ENCODE results near the gene ATP10A.

The ATP10A gene

DNA sequence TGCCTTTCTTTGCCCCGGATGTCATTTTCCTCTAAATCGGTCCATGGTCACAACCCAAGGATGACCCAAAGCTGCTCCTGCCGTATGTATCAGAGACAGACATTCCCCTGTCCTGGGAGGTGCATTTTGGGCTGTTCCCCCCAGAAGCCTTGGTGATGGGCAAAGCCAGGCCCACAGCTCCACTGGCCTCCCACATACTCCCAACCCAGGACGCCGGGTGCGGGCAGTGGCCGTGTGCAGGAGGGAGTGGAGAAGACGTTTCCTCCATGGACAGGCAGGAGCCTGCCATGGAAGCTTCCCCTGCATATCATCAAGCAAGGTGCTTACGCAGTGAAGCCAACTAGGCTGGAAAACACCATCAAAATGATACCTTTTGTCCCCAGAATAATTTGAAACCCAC, 175.0 kb downstream of the ATP10A start:
- TF ChIP-seq ZFX (IDR thresholded peaks at IDR 0.05) = no peak
- TF ChIP-seq, protein P1, sequence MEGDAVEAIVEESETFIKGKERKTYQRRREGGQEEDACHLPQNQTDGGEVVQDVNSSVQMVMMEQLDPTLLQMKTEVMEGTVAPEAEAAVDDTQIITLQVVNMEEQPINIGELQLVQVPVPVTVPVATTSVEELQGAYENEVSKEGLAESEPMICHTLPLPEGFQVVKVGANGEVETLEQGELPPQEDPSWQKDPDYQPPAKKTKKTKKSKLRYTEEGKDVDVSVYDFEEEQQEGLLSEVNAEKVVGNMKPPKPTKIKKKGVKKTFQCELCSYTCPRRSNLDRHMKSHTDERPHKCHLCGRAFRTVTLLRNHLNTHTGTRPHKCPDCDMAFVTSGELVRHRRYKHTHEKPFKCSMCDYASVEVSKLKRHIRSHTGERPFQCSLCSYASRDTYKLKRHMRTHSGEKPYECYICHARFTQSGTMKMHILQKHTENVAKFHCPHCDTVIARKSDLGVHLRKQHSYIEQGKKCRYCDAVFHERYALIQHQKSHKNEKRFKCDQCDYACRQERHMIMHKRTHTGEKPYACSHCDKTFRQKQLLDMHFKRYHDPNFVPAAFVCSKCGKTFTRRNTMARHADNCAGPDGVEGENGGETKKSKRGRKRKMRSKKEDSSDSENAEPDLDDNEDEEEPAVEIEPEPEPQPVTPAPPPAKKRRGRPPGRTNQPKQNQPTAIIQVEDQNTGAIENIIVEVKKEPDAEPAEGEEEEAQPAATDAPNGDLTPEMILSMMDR (conservative IDR thresholded peaks at IDR 0.05) = no peak
- H3K27ac ChIP-seq = no peak overlapping the region

DNA sequence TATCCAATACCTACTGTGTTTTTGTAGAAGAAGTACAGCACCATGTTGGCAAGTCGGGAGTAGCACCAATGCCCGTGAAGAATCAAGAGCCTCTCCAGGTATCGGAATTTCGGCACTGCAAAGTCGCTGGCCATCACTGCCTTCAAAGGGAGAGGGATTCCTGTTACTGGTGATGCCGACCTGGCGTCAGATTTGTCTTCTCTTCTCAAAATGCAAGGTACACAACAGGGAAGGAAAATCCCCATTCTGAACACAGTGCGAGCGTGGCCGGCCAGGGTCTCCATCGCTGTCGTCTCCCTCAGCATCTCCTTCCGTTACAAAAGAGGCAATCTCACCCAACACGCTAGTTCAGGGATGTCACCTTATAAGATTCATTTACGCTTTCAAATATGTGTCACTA, 175.4 kb downstream of the ATP10A start:
- no peak overlapping the region for H3K27ac ChIP-seq
- no peak for TF ChIP-seq ZFX (IDR thresholded peaks at IDR 0.05)
- TF ChIP-seq, protein P1 (conservative IDR thresholded peaks at IDR 0.05) = no peak

DNA sequence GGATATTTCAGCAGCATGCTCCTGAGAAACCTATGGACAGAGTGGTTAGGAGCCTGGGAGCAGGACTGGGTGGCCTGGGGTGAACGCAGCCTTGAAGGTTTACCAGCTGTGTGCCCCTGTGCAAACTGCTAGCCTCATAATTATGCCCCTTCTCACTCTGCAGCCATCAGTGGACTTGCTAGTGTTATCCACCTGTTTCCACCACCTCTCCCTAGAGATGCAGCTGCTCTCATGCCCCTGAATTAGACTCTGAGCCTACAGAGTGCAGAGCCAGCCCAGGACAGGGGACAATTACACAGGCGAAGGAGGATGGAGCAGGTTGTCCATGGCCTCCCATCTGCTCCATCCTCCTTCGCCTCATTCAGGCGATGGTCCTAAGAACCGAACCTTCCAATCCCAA, 175.9 kb downstream of the ATP10A start:
- TF ChIP-seq, protein P1 (conservative IDR thresholded peaks at IDR 0.05) = no peak
- no peak for TF ChIP-seq ZFX (IDR thresholded peaks at IDR 0.05)
- H3K27ac ChIP-seq = no peak overlapping the region

DNA sequence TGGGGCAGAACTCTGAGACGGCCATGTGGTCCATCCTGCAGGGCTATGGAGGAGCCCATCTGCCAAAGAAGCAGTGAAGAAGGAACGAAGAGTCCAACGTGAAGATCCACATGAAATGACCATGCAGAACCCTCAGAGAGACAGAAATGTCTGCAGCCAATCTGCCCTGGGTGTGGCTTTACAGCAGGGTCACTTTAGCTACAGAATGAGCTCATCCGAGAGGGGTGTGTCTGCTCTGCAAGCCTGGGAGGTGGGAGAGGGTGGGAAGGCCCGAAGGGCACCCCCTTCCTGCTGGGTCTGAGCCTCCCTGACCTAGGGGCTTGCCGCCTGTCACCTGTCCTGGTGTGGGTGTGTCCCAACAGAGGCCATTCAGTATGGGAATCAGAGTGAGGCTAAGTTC, 176.3 kb downstream of the ATP10A start:
- H3K27ac ChIP-seq = no peak overlapping the region
- TF ChIP-seq ZFX (IDR thresholded peaks at IDR 0.05) = no peak
- TF ChIP-seq, protein P1 (conservative IDR thresholded peaks at IDR 0.05) = no peak

DNA sequence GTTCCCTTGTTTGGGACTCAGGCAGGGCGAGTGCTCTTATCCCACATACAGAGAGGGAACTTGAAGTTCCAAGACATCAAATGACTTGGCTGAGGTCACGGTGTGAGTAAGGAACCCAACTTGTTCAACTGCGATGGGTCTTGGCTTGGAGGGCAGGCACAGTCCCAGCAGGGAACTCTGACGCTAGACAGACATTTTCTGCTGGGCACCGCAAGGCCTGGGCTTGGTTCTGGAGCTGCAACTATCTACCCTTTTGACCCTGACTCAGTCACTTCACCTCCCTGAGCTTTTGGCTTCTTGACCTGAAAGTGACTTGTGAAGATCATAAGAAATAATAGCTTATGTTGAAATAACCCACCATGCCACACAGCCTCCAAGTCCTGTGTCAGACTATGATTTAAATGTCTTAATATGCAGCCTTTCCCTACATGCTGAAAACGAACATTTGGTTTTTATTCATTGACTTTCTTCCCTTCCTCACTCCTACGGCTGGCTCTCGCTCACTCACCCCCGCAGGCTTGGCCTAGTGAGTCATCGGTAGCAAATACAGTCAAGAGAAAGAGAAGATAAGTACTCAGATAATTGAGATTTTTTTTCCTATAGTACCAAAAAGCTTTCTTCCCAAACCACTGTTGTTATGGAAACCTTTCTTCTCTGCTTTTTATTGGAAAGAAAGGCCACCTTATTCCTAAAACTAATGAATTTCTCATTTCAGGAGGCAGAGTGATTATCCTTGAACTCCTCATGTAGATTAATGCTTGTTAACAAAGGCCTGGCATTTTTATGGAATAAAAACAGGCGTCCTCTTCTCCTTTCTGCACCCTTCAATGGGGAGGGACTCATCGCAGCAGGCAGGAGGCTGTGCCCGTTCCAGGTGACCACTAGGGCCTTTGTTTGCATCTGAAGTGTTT, 178.4 kb downstream of the ATP10A start:
- TF ChIP-seq ZFX (IDR thresholded peaks at IDR 0.05) = no peak
- TF ChIP-seq, protein P1 (conservative IDR thresholded peaks at IDR 0.05) = no peak
- H3K27ac ChIP-seq = no peak overlapping the region

DNA sequence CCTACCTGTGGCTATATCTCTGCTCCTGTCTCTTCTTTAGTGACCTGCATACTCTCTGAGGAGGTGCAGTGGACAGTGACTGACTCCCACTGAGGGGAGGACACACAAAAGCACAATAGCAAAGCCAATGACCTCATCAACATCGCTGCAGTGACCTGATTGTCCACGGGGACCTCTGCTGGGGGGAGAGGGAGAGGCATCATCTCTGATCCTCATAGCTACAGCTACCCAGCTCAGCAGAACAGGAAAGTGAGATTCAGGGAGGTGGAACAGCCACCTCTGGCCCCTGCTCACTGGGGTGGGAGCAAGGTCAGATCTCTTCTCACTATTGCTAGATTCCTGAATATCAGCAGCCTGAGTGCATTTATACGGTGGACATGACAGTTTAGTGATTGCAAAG, 179.2 kb downstream of the ATP10A start:
- no peak overlapping the region for H3K27ac ChIP-seq
- TF ChIP-seq, protein P1 (conservative IDR thresholded peaks at IDR 0.05) = no peak
- no peak for TF ChIP-seq ZFX (IDR thresholded peaks at IDR 0.05)

DNA sequence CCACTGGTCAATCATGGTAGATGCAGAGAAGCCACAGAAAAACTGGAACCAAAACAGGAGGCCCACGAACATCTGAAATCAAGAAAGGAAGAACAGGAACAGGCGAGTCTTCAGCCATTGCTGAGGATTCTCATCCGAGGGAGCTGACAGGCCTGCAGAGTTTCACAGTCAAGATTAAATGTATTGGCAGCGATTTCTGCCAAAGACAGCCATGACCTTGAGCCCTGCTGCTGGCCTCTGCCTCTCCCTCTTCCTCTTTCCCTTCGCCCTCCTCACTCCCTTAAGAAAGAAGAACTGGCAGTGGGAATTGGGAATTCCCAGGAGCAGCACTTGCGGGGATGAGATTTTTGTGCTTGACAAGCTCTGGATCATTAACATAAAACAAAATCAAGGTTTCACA, 179.7 kb downstream of the ATP10A start:
- TF ChIP-seq, protein P1 (conservative IDR thresholded peaks at IDR 0.05) = no peak
- no peak for TF ChIP-seq ZFX (IDR thresholded peaks at IDR 0.05)
- H3K27ac ChIP-seq = no peak overlapping the region
